ENCODE data around the gene SOHLH2.

GRCh38 chr13:36175621-36176020 lies 38.7 kb downstream of the SOHLH2 start:
- TF ChIP-seq, protein P1, sequence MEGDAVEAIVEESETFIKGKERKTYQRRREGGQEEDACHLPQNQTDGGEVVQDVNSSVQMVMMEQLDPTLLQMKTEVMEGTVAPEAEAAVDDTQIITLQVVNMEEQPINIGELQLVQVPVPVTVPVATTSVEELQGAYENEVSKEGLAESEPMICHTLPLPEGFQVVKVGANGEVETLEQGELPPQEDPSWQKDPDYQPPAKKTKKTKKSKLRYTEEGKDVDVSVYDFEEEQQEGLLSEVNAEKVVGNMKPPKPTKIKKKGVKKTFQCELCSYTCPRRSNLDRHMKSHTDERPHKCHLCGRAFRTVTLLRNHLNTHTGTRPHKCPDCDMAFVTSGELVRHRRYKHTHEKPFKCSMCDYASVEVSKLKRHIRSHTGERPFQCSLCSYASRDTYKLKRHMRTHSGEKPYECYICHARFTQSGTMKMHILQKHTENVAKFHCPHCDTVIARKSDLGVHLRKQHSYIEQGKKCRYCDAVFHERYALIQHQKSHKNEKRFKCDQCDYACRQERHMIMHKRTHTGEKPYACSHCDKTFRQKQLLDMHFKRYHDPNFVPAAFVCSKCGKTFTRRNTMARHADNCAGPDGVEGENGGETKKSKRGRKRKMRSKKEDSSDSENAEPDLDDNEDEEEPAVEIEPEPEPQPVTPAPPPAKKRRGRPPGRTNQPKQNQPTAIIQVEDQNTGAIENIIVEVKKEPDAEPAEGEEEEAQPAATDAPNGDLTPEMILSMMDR (conservative IDR thresholded peaks at IDR 0.05; ENCODE audit: low read depth, low read length), result no peak
- TF ChIP-seq EZH2 (IDR thresholded peaks at IDR 0.05; ENCODE audit: low read length, unreplicated experiment) (no peak), EZH2phosphoT487 (IDR thresholded peaks at IDR 0.05; ENCODE audit: borderline replicate concordance, low read length) (no peak)
